GM21576 (cell line): ENCODE data around the gene OPTN.
"Not testable (repeated sequence)": the region's sequence is repeated elsewhere in the genome, so short reads cannot be mapped to it uniquely, and the experiment has no call there.

Experiments
- ATAC-seq: cut with Tn5 transposase; IDR thresholded peaks from one replicate; pipeline ENCODE4 v1.9.1; 2021; ENCODE audit warnings: mild to moderate bottlenecking, moderate library complexity; ENCODE audit not compliant: unreplicated experiment

The OPTN gene

GRCh38 chr10:13099666-13100348 lies at the start of gene OPTN:
Gene OPTN, plus strand, starts transcription at chr10:13100163. Its CDS starts 8,960 bp downstream, at chr10:13109123.
- ATAC-seq = peak; percentile 59

DNA sequence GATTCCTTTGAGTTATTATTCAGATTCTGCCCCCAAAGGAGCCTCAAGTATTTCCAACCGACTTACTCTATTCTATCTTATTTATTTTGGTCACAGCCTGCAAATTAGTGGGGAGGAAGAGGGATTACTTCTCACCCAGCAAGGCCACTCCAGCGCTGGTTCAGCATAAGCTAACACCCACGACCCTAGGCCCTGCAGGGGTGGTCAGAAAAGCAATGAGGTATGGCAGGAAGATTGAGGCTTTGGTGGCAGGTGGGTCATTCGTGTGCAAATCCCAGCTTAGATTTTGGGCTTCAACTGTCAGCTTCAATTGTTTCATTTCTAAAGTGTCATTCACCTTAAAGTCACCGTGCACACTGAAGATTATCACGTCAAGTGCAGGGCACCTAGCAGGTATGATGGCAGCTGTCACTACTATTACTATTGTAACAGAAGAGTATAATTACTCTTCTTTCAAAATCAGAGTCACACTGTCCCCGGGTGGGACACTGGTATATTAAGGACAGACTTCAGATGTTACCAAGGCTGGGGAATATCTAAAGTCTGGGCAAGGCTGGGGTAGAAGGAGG lies 48.8 kb upstream of the OPTN start:
- ATAC-seq = no peak

DNA sequence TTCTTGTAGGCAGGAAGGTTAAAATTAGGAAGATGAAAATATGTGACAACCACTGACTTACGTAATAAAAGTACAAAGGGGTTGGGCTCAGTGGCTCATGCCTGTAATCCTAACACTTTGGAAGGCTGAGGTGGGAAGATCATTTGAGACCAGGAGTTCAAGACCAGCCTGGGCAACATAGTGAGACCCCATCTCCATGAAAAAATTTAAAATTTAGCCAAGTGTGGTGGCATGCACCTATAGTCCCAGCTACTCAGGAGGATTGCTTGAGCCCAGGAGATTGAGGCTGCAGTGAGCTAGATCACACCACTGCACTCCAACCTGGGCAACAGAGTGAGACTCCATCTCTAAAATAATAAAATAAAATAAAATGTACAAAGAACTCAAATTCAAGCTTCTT lies 46.8 kb upstream of the OPTN start:
- not testable (repeated sequence) for ATAC-seq

DNA sequence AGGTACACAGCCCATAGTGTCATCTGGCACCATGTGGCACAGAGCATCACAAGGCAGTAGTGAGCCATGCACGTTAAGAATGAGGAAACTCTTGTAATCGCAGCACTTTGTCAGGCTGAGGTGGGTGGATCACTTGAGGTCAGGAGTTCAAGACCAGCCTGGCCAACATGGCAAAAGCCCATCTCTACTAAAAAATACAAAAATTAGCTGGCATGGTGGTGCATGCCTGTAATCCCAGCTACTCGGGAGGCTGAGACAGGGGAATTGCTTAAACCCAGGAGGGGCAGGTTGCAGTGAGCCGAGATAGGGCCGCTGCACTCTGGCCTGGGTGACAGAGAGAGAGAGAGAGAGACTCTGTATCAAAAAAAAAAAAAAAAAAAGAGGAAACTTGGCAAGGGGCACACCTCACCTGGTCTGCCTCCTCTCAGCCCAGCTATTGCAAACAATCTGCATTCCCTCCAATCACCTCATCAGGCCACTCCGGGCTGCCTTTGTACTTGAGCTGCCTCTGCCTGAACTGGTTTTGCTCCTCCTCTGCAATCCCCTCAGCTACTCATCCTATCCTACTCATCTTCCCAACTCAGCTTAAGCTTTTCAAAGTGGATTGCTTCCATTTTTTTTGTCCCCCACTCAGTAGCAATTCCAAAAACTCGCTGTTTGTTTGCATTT lies 46.0 kb upstream of the OPTN start:
- no peak for ATAC-seq

DNA sequence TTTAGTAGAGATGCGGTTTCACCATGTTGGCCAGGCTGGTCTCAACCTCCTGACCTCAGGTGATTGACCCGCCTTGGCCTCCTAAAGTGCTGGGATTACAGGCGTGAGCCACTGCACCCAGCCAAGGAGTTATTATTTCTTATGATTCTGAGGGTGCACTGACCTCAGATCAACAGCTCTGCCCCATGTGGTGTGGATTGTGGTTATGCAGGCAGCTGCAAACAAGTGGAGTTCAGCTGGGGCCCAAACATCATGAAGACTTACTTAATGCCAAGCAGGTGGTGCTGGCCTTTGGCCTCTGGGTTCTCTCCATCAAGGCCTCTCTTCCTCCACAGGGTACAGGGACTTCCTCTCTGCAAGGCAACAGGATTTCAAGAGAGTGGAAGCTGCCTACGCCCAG lies 45.1 kb upstream of the OPTN start:
- ATAC-seq = no peak

GRCh38 chr10:13056456-13057077 lies 43.4 kb upstream of the OPTN start:
- no peak for ATAC-seq

- no peak for ATAC-seq
These were observed 37.2 kb upstream of the OPTN start for GRCh38 chr10:13062803-13063202.

DNA sequence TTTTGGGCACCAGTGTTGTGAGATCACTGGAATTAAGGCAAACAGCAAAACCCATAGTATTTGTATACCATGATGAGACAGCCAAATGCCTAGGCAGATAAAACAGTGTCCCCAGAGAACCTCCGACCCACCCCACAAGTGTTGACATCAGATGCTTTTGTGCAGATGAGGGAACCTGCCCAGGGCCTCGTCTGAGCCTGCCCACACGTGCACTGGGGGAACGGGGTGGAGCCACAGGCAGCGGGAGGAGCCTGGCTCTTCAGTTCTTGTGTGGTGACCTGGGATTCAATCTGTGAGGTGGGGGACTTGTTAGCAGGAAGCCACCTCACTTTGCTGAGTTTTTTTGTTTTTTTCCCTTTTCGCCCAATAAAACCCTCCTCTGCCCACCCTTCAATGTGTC lies 33.4 kb upstream of the OPTN start:
- ATAC-seq = no peak

GRCh38 chr10:13067431-13067830 lies 32.5 kb upstream of the OPTN start:
- no peak for ATAC-seq

DNA sequence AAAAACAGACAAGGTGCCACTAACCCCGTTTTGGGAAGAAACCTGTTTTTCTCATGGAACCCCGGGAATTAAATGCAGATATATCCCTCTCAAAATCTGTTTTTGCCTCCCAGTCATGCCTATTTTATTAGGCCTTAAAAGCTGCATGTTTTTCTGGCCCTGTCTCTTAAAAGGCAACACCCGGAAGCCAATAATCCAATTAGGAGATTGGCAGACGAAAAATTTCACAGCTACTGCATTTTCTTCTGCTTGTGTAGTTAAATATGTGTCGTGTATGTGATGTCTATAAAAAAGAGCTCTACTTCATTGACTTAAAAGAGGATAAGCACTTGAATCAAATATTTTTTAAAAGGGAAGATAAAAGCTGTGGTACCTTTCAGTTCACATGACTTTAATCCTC lies 31.9 kb upstream of the OPTN start:
- no peak for ATAC-seq

DNA sequence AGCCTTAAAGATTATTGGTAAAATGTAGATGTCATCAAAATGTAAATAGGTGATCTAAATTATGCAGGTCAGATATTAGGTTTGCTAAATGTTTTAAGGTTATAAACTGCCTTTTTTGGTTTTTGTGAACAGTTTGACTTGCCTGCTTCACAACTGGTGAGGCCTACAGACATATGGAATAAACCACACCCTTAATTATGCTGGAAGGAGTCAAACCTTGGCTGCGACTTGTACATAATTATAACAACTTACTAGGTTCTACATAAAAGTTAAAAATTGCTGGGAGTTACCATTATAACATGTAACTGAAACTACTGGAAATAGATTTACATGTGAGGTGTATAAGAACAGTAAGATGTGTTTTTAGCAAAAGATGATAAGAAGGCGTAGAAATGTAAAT lies 31.5 kb upstream of the OPTN start:
- no peak for ATAC-seq

GRCh38 chr10:13072339-13072738 lies 27.6 kb upstream of the OPTN start:
- no peak for ATAC-seq

- ATAC-seq = no peak
These were observed 25.2 kb upstream of the OPTN start for GRCh38 chr10:13074563-13075451.

DNA sequence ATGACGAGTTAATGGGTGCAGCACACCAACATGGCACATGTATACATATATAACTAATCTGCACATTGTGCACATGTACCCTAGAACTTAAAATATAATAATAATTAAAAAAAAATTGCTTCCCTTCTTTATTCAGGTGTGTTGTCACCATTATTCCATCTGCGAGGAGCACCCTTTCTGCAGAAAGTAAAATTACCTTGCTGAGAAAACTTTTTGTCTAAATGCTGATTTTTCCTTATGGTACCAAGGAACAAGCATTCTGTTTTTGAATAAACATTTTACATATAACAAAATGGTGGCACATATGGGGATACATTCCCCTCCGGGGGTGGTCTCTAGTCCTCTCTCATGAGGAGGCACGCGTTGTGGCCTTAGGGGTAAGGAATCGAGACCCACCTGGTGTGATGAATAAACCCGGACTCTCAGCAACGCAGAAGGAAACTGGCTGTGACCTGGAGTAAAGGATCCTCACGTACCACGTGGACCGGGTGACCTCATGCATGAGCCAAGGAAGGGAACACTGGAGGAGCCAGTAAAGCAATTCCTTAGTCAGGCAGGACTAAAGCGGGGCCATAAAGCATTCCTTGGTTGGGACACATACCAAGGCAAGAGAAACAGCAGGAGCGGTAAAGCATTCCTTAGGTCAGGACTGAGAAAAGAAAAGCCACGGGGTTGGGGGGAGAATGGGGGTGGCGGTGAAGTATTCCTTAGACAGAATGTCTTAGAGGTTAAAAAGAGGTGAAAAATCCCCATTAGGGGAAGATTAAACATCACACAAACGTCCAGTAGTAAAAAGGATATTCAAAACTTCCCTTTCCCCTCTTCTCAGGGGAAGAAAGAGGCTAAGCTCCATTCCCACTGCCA lies 20.8 kb upstream of the OPTN start:
- ATAC-seq = no peak

- ATAC-seq = no peak
These were observed 20.2 kb upstream of the OPTN start for GRCh38 chr10:13079776-13080050.

DNA sequence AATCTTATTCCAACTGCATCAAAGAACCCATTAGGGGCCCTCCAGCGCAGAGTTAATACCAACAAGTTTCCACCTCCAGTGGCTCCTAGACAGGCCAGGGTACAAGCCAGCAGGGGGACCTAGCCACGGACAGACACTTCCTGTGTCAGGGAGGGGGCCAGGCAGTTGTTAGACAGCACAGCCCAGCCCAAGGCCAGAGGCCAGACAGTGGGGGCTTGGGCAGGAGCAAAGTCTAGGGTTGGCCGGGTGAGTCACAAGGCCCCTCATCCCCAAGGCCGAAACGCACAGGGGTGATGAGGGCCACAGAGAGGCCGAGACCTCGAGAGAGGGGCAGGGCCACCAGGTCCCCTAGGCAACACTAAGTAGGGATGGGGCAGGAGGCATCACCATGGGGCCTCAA lies 19.3 kb upstream of the OPTN start:
- ATAC-seq = no peak

DNA sequence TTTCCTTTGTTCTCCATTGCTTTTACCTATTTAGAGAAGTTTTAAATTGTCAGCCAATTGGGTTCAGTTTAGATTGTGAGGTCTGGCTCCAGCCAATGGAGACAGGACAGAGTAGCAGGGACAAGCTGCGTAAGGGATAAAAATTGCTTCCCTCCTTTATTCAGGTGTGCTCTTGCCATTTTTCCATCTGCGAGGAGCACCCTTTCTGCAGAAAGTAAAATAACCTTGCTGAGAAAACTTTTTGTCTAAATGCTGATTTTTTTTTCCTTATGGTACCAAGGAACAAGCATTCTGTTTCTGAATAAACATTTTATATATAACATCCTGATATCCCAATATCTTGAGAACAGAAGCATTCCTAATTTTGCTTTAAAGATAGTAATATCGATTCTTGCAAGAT lies 16.3 kb upstream of the OPTN start:
- ATAC-seq = not testable (repeated sequence)

DNA sequence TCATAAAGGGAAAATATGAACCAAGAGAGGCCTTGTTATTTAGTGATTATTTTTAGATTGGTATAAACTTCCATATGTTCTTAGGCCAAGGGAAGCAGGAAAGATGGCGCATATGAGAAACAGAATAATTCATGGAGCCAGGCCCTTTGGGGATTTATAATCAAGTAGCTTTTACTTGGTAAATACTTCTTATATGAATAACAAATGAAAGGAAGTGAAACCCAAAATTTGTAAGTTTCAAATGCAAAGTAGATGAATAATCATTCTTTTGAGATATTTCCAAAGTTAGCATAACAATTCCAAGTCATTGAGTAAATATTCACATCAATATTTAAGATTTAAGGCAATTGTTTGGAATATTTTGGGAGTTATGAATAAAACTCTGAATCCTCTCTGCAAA lies 13.9 kb upstream of the OPTN start:
- no peak for ATAC-seq

DNA sequence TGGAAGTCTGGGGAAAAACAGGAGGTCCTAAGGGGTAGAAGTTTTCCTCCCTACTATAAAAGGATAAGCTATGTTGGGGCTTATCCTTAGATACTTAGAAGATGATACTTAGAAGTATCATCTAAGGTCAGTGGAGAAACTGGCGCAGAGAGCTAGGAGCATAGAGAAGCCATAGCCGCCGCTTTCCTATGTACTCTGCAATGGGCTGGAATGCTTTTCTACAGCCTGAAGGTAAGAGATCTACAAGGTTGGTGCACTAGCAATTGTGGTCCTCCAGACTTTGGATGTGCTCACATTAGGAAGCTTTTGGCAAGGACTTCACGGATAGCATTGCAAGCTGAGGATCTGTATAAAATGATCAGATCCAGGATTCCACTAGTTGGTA lies 12.4 kb upstream of the OPTN start:
- ATAC-seq = no peak

DNA sequence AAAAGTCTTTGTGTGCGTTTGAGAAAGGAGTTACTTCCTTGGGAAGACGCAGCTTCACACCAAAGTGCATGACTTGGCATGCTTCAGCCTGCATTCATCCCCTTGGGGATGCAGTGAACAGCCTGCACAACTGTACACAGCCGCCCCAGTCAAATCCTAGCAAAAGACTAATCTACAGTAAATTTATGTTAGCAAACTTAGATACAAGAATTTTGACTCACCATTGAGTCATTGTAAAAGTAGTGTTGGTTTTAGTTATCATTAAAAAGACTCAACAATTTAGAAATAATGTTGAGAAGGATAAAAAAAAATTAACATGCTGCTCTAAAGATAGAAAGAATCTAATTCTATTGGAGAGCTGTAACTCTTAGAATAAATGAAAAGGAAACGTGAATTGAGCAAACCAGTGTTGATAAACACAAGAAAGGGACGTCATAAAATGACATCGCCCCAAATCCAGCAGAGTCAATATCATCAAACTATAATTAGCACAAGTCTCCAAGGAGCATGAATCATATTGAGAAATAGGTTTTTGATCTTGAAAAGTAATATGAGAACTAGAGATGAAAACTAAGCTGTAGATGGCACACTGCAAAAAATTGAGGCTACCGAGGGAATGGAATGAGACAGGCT lies 11.9 kb upstream of the OPTN start:
- ATAC-seq = no peak
